ENCODE data around the gene KDELR3. TPM values are rescaled to one million over a fixed set of nuclear protein-coding genes. Genes with fewer than 3 reads are reported as not detected.
A peak's percentile ranks its signal among the peaks of the same experiment; 100 is the strongest.

Gene KDELR3
- total and polyA plus RNA-seq, 2 of the 8 experiments (the other 6 are each of a cell fraction or from before 2014, with no cell fraction given), result 7.9 to 13.0 TPM

DNA sequence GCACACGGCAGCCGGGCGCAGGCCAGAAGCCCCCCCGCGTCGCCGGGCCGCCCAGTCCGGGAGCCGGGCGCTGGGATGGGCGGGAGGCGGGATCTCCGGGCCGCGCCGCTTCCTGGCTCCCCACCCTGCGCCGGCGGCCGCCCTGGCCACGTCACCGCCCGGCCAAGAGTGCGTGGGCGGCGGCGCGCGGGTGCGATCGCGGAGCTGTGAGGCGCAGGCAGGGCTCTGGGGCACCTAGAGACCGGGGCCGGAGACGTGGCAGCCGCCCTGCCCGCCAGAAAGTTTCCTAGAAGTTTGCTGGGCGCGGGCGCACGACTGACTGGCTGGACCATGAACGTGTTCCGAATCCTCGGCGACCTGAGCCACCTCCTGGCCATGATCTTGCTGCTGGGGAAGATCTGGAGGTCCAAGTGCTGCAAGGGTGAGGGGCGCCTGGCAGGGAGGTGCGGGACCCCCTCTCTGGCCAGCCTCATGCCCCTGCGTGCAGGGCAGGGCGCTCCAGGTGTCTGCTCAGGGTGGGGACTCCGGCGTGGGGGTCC, at the start of gene KDELR3 (continued):
- TF ChIP-seq CHD7 (IDR thresholded peaks at IDR 0.05; ENCODE audit: insufficient replicate concordance, low read length) (no peak), KDM5A (IDR thresholded peaks at IDR 0.05; ENCODE audit: low read length) (no peak), GABPA (IDR thresholded peaks at IDR 0.05; ENCODE audit: borderline replicate concordance, insufficient read depth, low read length) (peak; percentile 7; the same call in 1 of the 2 replicates), EGR1 (IDR thresholded peaks at IDR 0.05; ENCODE audit: borderline replicate concordance, low read depth, low read length) (peak; percentile 94), TAF1 (IDR thresholded peaks at IDR 0.05; ENCODE audit: low read depth, low read length) (no peak), MAX (IDR thresholded peaks at IDR 0.05) (peak; percentile 11; the same call in 1 of the 2 replicates), SP4 (IDR thresholded peaks at IDR 0.05; ENCODE audit: low read length) (no peak), KDM4A (IDR thresholded peaks at IDR 0.05; ENCODE audit: low read depth, low read length, severe bottlenecking) (peak; percentile 70), MAFK (IDR thresholded peaks at IDR 0.05; ENCODE audit: low read depth, low read length) (no peak), SUZ12 (IDR thresholded peaks at IDR 0.05; ENCODE audit: low read length) (0 out of 2 replicates have a peak, but pooled peaks have one; percentile 21), EP300 (IDR thresholded peaks at IDR 0.05; ENCODE audit: borderline replicate concordance in 1 of 2, low read depth in 2 of 2, low read length in 2 of 2) (no peak)
